ENCODE measurements around the gene SRP14.

DNA sequence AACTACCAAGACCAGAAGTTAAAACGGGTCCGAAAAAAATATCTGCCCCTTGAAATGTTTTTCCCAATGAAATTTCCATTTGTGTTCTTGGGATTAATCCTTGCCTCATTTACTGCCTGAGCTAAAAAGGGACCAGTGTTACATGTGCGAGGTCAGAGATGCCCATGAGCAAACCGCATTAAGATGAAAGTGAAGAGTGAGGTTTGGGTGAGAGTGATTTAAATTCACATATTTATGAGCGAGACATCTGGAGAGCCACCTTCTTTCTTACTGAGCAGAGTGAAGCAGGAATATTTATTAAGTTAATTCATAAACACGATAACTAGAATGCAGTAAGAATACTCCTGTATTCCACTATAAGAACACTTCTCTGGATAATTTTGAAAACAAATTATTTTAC, 41.3 kb downstream of the SRP14 start:
- TF ChIP-seq CTCF (conservative IDR thresholded peaks at IDR 0.05) (no peak), ZFX (IDR thresholded peaks at IDR 0.05) (no peak)
